K562 (cell line): ENCODE data around the gene HDHD3. TPM values are rescaled to one million over a fixed set of nuclear protein-coding genes. Genes with fewer than 3 reads are reported as not detected.

Source experiments
- AFF4 ChIP-seq: sonication (generic); formaldehyde crosslinking; IDR thresholded peaks from 2 replicates; pipeline ENCODE4 v1.8.0; 2023; ENCODE audit warnings: mild to moderate bottlenecking, missing genetic modification reagents
- HNRNPL ChIP-seq: fragments of 200-400 bp; formaldehyde crosslinking; IDR thresholded peaks from 2 replicates; pipeline ENCODE4 v1.6.1; 2017; ENCODE audit warnings: low read depth, mild to moderate bottlenecking, low read length
- HOMEZ ChIP-seq: fragments of 250-450 bp; sonication (Bioruptor Pico); IDR thresholded peaks from 2 replicates; pipeline ENCODE4 v1.4.0; 2020; ENCODE audit warnings: mild to moderate bottlenecking, moderate library complexity
- KAT7 ChIP-seq: sonication (generic); formaldehyde crosslinking; IDR thresholded peaks from 2 replicates; pipeline ENCODE4 v1.8.0; 2022; ENCODE audit warnings: missing genetic modification reagents, mild to moderate bottlenecking, borderline replicate concordance
- LARP7 ChIP-seq: fragments of 450-650 bp; IDR thresholded peaks from 2 replicates; pipeline ENCODE4 v1.6.1; 2016
- NRF1 ChIP-seq, 2 experiments: fragments of 450-650 bp; IDR thresholded peaks in 1 of 2; conservative IDR thresholded peaks in 1 of 2; 2 replicates each; pipeline ENCODE4 v1.6.1; 2014; ENCODE audit warnings: mild to moderate bottlenecking in 2 of 2
- PTTG1 ChIP-seq: fragments of 450-650 bp; IDR thresholded peaks from 2 replicates; pipeline ENCODE4 v1.6.1; 2016; ENCODE audit warnings: low read depth, mild to moderate bottlenecking, missing genetic modification characterization, missing compliant biosample characterization
- SPI1 ChIP-seq: IDR thresholded peaks from 2 replicates; pipeline ENCODE4 v1.6.1; 2011; ENCODE audit warnings: low read depth, low read length, control low read depth, borderline replicate concordance
- TBL1XR1 ChIP-seq, 2 experiments: IDR thresholded peaks; 2 replicates each; pipeline ENCODE4 v1.6.1; 2012; ENCODE audit warnings: improper control_type of control experiment in 2 of 2, low read length in 2 of 2, mild to moderate bottlenecking in 1 of 2
- THRA ChIP-seq: fragments of 450-650 bp; IDR thresholded peaks from 2 replicates; pipeline ENCODE4 v1.6.1; 2017; ENCODE audit warnings: mild to moderate bottlenecking, moderate library complexity
- YBX1 ChIP-seq: fragments of 450-650 bp; IDR thresholded peaks from 2 replicates; pipeline ENCODE4 v1.7.1; 2016; ENCODE audit warnings: mild to moderate bottlenecking
- ZNF384 ChIP-seq: IDR thresholded peaks from 2 replicates; pipeline ENCODE4 v1.6.1; 2012; ENCODE audit warnings: low read depth, low read length, improper control_type of control experiment
- ZNF395 ChIP-seq: fragments of 200-800 bp; sonication (Bioruptor generic); IDR thresholded peaks from 2 replicates; pipeline ENCODE4 v1.6.1; 2017; ENCODE audit warnings: missing genetic modification characterization, missing compliant biosample characterization
- ZNF699 ChIP-seq: fragments of 250-450 bp; sonication (Bioruptor Pico); IDR thresholded peaks from 2 replicates; pipeline ENCODE4 v1.8.0; 2021; ENCODE audit warnings: mild to moderate bottlenecking, moderate library complexity; ENCODE audit not compliant: insufficient replicate concordance
- polyA plus RNA-seq, 8 experiments: library from polyadenylated mRNA; depleted of rRNA in 4 of 8; stranded (reverse) in 5 of 8; unstranded in 3 of 8; fragments of >200 nt; fragmentation: Nextera tagmentation in 2 of 8; fragmentation: Illumina TruSeq in 1 of 8; extraction: Ambion mirVana in 2 of 8; extraction: Trizol in 1 of 8; gene quantifications; 2 replicates each; pipeline versions ENCODE4 v1.2.1 to v1.2.3, GENCODE V29; 2011 to 2014; ENCODE audit warnings: inconsistent platforms in 1 of 8, missing spikeins in 1 of 8
- total RNA-seq, 7 experiments: library from RNA; depleted of rRNA in 6 of 7; stranded (reverse); fragments of >200 nt in 6 of 7; fragmentation: Illumina TruSeq in 2 of 7; extraction: Trizol in 2 of 7; gene quantifications; 2 replicates each; pipeline versions ENCODE4 v1.2.1 to v1.2.3, GENCODE V29; 2011 to 2021; ENCODE audit warnings: low replicate concordance in 1 of 7
- TF ChIP-seq, protein P1 (sequence below): sonication (generic); formaldehyde crosslinking; IDR thresholded peaks from 2 replicates; pipeline ENCODE4 v1.8.0; 2022; ENCODE audit warnings: mild to moderate bottlenecking, missing genetic modification reagents
- TF ChIP-seq, protein P2 (sequence below), 2 experiments: fragments of 450-650 bp in 1 of 2; sonication (generic) in 1 of 2; formaldehyde crosslinking in 1 of 2; IDR thresholded peaks in 1 of 2; conservative IDR thresholded peaks in 1 of 2; 2 replicates each; pipeline versions ENCODE4 v1.6.1 to v1.8.1; 2016 to 2023; ENCODE audit warnings: mild to moderate bottlenecking in 2 of 2, moderate library complexity in 2 of 2, inconsistent platforms in 1 of 2, missing genetic modification reagents in 1 of 2

Gene HDHD3
- total and polyA plus RNA-seq, 9 of the 15 experiments (the other 6 are each of a cell fraction or from before 2014, with no cell fraction given): 1.1 to 19.1 (median 10.9) TPM

DNA sequence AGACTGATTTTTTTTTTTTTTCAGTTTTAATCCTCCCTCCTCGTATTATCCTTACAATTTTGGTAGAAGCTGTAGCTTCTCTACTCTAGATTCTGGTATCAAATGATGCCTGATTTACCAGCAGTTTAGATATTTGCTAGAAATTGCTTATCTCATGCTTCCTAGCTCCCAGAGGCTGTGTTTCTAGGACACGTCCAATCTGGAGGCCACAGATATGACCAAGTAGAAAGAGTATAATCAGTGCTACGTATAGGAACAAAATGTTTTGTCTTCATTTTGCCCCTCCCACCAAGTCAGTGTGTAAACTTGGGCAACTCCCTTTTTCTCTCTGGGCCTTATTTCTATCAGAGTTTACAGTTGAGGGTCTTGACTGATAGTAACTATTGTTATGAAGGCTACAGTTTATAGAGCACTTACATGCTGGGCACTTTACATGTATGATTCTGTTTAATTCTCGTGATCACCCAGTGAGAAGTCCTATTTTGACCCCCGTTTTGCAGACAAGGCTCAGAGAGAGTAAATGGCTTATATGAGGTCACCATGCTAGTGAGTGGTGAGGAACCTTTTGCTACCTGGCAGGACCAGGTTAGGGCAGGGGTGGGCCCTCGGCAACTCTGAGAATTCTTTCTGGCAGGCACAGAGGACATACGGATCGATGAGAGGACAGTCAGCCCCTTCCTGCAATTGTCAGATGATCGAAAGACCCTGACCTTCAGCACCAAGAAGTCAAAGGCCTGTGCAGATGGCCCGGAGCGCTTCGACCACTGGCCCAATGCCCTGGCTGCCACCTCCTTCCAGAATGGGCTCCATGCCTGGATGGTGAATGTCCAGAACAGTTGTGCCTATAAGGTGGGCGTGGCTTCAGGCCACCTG lies 7.6 kb downstream of the HDHD3 start (continued):
- TF ChIP-seq ZNF395 (CRISPR knock-in tag) (0 out of 2 replicates have a peak, but pooled peaks have one; percentile 48), AFF4 (CRISPR knock-in tag) (no peak), NRF1 (conservative IDR thresholded peaks at IDR 0.05 in 1 of 2, IDR thresholded peaks at IDR 0.05 in 1 of 2) (peak in 1 of 2 experiments; percentile 39; a peak in 3 of 4 replicates), LARP7 (no peak), SPI1 (no peak), THRA (no peak), ZNF384 (no peak), ZNF699 (CRISPR knock-in tag) (no peak), TBL1XR1 (IDR thresholded peaks at IDR 0.05; ENCODE audit: low read length in 2 of 2) (peak; percentile 90 to 99), HNRNPL (no peak), YBX1 (no peak), HOMEZ (no peak), PTTG1 (no peak), KAT7 (CRISPR knock-in tag) (no peak)
- TF ChIP-seq, protein P1, sequence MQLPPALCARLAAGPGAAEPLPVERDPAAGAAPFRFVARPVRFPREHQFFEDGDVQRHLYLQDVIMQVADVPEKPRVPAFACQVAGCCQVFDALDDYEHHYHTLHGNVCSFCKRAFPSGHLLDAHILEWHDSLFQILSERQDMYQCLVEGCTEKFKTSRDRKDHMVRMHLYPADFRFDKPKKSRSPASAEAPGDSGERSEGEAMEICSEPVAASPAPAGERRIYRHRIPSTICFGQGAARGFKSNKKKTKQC: no peak
- TF ChIP-seq, protein P2, sequence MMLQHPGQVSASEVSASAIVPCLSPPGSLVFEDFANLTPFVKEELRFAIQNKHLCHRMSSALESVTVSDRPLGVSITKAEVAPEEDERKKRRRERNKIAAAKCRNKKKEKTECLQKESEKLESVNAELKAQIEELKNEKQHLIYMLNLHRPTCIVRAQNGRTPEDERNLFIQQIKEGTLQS (IDR thresholded peaks at IDR 0.05): peak; percentile 39; the same call in 1 of the 2 replicates
- TF ChIP-seq, protein P2 (CRISPR knock-in tag; conservative IDR thresholded peaks at IDR 0.05): no peak
